A549 (cell line): ENCODE results near the gene GALC.

ENCODE experiments used
- BHLHE40 ChIP-seq: IDR thresholded peaks from 2 replicates; pipeline ENCODE4 v1.6.1; 2012; ENCODE audit warnings: low read depth, low read length, inconsistent platforms
- CHD2 ChIP-seq: fragments of 150-350 bp; IDR thresholded peaks from 2 replicates; pipeline ENCODE4 v1.6.1; 2014; ENCODE audit warnings: low read length; ENCODE audit not compliant: partially characterized antibody
- CTCF ChIP-seq: fragments of >200 bp; sonication (Bioruptor Twin); formaldehyde crosslinking; IDR thresholded peaks from 3 replicates; pipeline ENCODE4 v1.5.1; 2016
- EP300 ChIP-seq, 2 experiments: fragments of >200 bp; sonication (Bioruptor Twin); formaldehyde crosslinking; IDR thresholded peaks; 2 replicates in 1 of 2; 3 replicates in 1 of 2; pipeline ENCODE4 v1.6.1; 2016 to 2017
- KDM5A ChIP-seq: fragments of 200-600 bp; sonication (generic); IDR thresholded peaks from 2 replicates; pipeline ENCODE4 v1.6.1; 2016; ENCODE audit warnings: antibody characterized with exemption, mild to moderate bottlenecking
- NPAS2 ChIP-seq: fragments of 250-450 bp; sonication (Bioruptor Pico); IDR thresholded peaks from 2 replicates; pipeline ENCODE4 v1.8.0; 2022; ENCODE audit warnings: mild to moderate bottlenecking, moderate library complexity, borderline replicate concordance
- SREBF2 ChIP-seq: fragments of 450-650 bp; IDR thresholded peaks from 2 replicates; pipeline ENCODE4 v1.6.1; 2014; ENCODE audit warnings: mild to moderate bottlenecking, moderate library complexity
- TF ChIP-seq, protein P1 (sequence below): IDR thresholded peaks from 2 replicates; pipeline ENCODE4 v1.6.1; 2012
- TF ChIP-seq, protein P2 (sequence below): fragments of 450-650 bp; IDR thresholded peaks from 2 replicates; pipeline ENCODE4 v1.6.1; 2014; ENCODE audit warnings: antibody characterized with exemption

DNA sequence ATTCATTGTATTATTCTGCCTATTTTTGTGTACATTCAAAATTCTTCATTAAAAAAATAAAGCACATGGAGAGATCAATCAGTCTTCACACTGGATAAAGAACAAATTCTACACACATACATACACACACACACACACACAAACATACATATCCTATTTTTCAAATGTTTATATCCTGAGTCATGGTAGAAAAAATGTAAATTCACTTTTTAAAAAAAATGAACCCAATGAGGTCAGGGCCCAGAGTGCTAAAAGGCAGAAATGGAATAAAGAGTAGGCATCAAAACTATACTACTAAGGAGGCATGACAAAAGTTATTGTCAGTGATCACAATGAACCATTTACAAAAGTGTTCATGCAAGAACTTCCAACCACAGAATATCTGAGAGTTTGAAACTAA lies 17.3 kb downstream of the GALC start:
- no peak for TF ChIP-seq KDM5A
- TF ChIP-seq, protein P1, sequence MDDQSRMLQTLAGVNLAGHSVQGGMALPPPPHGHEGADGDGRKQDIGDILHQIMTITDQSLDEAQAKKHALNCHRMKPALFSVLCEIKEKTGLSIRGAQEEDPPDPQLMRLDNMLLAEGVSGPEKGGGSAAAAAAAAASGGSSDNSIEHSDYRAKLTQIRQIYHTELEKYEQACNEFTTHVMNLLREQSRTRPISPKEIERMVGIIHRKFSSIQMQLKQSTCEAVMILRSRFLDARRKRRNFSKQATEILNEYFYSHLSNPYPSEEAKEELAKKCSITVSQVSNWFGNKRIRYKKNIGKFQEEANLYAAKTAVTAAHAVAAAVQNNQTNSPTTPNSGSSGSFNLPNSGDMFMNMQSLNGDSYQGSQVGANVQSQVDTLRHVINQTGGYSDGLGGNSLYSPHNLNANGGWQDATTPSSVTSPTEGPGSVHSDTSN, result no peak
- no peak for TF ChIP-seq BHLHE40
- no peak for TF ChIP-seq CHD2
- no peak for TF ChIP-seq SREBF2
- no peak for TF ChIP-seq CTCF
- no peak for TF ChIP-seq EP300 (IDR thresholded peaks at IDR 0.05)
- TF ChIP-seq, protein P2, sequence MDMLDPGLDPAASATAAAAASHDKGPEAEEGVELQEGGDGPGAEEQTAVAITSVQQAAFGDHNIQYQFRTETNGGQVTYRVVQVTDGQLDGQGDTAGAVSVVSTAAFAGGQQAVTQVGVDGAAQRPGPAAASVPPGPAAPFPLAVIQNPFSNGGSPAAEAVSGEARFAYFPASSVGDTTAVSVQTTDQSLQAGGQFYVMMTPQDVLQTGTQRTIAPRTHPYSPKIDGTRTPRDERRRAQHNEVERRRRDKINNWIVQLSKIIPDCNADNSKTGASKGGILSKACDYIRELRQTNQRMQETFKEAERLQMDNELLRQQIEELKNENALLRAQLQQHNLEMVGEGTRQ, result no peak
- TF ChIP-seq NPAS2, result no peak
